ENCODE measurements around the gene MR1. TPM values are rescaled to one million over a fixed set of nuclear protein-coding genes. Genes with fewer than 3 reads are reported as not detected.
"Not testable (repeated sequence)": the region's sequence is repeated elsewhere in the genome, so short reads cannot be mapped to it uniquely, and the experiment has no call there.

The MR1 gene
- total and polyA plus RNA-seq, 9 donors = 6.9 to 53.6 (median 15.5) TPM

DNA sequence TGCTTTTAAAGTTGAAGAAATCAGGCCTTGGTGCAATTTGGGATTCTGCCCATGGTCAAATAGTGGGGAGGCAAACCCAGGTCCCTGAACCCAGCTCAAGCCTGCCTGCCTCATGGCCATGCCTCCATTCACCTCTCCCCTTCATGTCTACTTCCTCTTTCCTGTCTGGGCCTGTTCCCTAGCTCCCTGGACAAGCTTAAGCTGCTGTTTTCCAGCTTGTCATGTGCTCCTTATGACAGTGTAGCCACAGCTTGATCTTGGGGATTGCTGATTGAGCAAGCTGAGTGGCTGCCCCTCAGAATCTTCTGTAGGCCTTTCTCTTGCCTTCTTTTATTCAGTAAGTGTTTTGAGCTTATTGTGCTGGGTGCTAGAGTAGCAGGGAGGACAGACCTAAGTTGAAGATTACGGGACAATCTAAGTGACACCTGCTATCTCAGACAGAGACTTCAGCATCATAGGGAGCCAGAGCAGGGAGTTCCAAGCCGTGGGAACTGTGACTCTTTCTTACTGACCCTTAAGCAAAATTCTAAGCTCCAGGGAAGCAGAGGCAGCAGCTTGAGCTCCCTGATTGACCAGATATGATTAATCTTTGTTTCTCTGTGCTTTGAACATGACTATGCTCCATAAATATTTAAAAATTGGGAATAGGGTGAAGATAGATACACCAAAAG, 520 bp upstream of the MR1 start:
- 23 to 44% (median 29%) methylated on average over 2 of the region's 2 CpGs for WGBS, 3 donors
- intact Hi-C loops (cut with DNase I) = loop anchor here in 2 of 4 donors (5.0 to 10.0 kb wide), 2 partner anchors 54 to 112 kb away; partner anchors contain the start of gene IER5 (in 1 of the 2)

GRCh38 chr1:181035210-181035609, 1.4 kb downstream of the MR1 start:
- DNase-seq, H3K9me3 ChIP-seq, H3K27me3 ChIP-seq, H3K27ac ChIP-seq, H3K36me3 ChIP-seq, H3K4me3 ChIP-seq: not testable (repeated sequence)
- peaks cover 11% of the 10 kb centered on the region for H3K4me1 ChIP-seq (ENCODE audit: insufficient read depth)
- intact Hi-C loops (cut with DNase I) = loop anchor here in 3 of 4 donors (5.0 to 10.0 kb wide), 2 partner anchors 107 to 110 kb away; no protein-coding TSS in a partner anchor
- 91 to 96% (median 96%) methylated on average over 4 of the region's 4 CpGs for WGBS, 3 donors

More for the DNA sequence above, 520 bp upstream of the MR1 start:
- TF ChIP-seq, protein P1, sequence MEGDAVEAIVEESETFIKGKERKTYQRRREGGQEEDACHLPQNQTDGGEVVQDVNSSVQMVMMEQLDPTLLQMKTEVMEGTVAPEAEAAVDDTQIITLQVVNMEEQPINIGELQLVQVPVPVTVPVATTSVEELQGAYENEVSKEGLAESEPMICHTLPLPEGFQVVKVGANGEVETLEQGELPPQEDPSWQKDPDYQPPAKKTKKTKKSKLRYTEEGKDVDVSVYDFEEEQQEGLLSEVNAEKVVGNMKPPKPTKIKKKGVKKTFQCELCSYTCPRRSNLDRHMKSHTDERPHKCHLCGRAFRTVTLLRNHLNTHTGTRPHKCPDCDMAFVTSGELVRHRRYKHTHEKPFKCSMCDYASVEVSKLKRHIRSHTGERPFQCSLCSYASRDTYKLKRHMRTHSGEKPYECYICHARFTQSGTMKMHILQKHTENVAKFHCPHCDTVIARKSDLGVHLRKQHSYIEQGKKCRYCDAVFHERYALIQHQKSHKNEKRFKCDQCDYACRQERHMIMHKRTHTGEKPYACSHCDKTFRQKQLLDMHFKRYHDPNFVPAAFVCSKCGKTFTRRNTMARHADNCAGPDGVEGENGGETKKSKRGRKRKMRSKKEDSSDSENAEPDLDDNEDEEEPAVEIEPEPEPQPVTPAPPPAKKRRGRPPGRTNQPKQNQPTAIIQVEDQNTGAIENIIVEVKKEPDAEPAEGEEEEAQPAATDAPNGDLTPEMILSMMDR (IDR thresholded peaks at IDR 0.05) = no peak
- Histone ChIP-seq H3K27ac (peak overlapping the region; percentile 26 to 85), H3K4me3 (peak overlapping the region; percentile 46), H3K9me3 (no peaks in the 10 kb centered on the region), H3K36me3 (no peaks in the 10 kb centered on the region), H3K4me1 (ENCODE audit: insufficient read depth) (peaks cover 11% of the 10 kb centered on the region), H3K27me3 (no peaks in the 10 kb centered on the region)
- peak in 3 of 5 donors; percentile 24 to 46 (median 36) for DNase-seq

GRCh38 chr1:181036107-181036836, 2.5 kb downstream of the MR1 start:
- Histone ChIP-seq H3K4me3 (no peak overlapping the region), H3K4me1 (ENCODE audit: insufficient read depth) (peaks cover 12% of the 10 kb centered on the region), H3K9me3 (no peaks in the 10 kb centered on the region), H3K27me3 (no peaks in the 10 kb centered on the region), H3K27ac (no peak overlapping the region), H3K36me3 (no peaks in the 10 kb centered on the region)
- WGBS, 3 donors = 80 to 83% (median 81%) methylated on average over 4 of the region's 4 CpGs
- TF ChIP-seq, protein P1 (IDR thresholded peaks at IDR 0.05) = no peak
- TF ChIP-seq POLR2A (IDR thresholded peaks at IDR 0.05) (no peak), EP300 (IDR thresholded peaks at IDR 0.05) (no peak)
- no peak for DNase-seq
- intact Hi-C loops (cut with DNase I) = loop anchor here in 3 of 4 donors (5.0 to 10.0 kb wide), 2 partner anchors 106 to 109 kb away; no protein-coding TSS in a partner anchor

- WGBS, 3 donors = 93 to 96% (median 95%) methylated on average over 2 of the region's 2 CpGs
- no peaks in the 10 kb centered on the region for H3K9me3 ChIP-seq
- no peak overlapping the region for H3K4me3 ChIP-seq
- no peak overlapping the region for H3K27ac ChIP-seq
- TF ChIP-seq, protein P1 (IDR thresholded peaks at IDR 0.05) = no peak
- TF ChIP-seq EP300 (IDR thresholded peaks at IDR 0.05) = no peak
- TF ChIP-seq POLR2A (IDR thresholded peaks at IDR 0.05) = no peak
- intact Hi-C loops (cut with DNase I) = loop anchor here in 3 of 4 donors (5.0 to 10.0 kb wide), 2 partner anchors 105 to 107 kb away; no protein-coding TSS in a partner anchor
- no peaks in the 10 kb centered on the region for H3K27me3 ChIP-seq
- H3K36me3 ChIP-seq = no peaks in the 10 kb centered on the region
- DNase-seq = no peak
- peaks cover 12% of the 10 kb centered on the region for H3K4me1 ChIP-seq (ENCODE audit: insufficient read depth)
Observed at GRCh38 chr1:181037386-181037785, 3.6 kb downstream of the MR1 start.
